ENCODE results near the gene GRAMD1B.
"Not testable (repeated sequence)": the region's sequence is repeated elsewhere in the genome, so short reads cannot be mapped to it uniquely, and the experiment has no call there.

Gene GRAMD1B

DNA sequence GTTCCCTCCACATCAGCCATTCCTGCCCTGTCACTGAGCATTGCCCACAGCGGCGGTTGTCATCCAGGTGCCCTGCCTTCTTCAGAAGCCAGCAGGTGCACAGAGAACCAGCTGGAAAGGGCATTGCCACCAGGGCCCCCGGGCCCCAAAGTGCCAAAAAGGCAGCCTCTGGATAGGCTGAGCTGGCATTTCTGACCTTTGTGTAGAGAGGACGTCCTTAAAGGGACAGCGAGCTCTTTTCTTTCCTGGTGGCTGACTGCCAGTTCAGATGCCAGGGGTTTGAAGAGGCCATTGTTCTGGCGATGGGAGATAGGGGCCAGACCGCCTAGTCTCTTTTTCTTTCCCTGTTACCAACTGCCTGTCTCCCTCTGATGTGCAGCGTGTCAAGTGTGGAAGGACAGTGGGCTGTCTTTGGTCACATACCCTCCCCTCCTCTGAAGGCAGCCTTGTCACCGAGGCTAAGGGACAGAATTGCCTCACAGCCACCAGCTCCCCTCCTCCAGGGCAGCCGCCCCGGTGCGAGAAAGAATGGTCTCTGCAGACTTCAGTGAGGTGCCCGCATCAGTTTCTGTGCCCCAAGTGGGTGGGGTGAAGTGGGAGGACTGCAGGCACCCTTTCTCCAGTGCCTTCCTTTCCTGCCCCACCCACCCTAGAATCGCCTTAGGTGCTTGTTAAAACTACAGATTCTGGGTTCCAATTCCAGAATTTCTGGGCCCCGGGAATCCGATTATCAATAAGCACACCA is 114.7 kb downstream of the GRAMD1B start:
- no peak for DNase-seq

DNA sequence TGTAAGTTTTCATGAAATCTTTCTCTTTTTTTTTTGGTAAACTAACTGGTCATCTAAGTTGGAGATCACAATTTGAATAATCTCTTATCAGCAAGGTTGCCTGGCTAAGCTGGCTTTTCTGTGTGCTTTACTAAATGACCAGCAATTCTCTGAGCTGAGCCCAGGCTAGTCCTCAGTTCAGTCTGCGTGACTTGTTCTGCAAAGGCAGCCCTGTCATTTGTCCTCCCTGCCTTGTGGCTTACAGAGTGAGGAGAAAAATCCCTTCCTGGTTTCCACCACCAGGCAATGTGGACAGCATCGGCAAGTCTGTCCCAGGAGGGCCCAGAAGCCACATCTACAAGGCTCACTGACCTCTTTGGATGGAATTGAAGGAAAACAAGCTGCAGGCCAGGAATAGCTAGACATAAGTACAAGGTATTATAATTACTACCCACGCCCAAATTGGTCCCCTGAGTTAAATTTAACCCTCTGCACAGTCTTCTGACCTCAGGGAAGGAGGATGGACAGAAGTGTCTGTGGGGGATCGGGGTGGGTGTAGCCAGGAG is 115.7 kb downstream of the GRAMD1B start:
- no peak for DNase-seq

DNA sequence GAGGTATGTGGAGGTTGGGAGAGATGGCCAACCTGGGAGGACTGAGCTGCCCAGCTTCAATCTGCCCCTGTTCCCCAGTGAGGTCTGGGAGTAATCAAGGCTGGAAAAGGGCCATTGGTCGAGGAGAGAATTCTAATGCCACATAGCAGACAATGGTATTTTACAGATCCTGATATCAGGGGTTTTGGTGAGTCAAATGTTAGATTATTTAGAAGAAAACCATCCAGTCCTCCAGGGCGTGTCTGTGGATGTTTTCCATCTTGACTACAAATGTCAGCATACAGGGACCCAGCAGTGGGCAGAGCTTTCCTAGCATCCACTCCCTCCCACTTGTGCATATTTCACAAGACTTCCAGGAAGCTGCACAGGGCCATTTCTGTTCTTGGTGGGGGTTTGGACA is 116.4 kb downstream of the GRAMD1B start:
- no peak for DNase-seq

DNA sequence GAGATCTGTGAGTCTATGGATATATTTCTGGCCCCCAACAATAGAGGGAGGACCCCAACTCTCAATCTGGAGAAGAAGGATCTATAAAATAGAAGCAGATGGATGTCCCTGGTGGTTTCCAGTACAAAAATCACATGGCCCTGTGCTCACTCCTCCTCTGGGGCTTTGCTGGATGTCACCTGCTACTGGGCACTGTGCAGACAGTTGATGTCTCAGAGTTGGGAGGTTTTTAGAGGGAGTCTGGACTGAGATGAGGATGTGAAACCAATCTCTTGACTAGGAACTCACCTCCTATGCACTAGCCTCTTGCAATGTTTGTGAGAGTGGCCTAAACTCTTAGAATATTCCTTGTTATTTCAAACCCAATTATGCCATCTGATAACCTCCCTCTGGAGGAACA is 117.1 kb downstream of the GRAMD1B start:
- no peak for DNase-seq

DNA sequence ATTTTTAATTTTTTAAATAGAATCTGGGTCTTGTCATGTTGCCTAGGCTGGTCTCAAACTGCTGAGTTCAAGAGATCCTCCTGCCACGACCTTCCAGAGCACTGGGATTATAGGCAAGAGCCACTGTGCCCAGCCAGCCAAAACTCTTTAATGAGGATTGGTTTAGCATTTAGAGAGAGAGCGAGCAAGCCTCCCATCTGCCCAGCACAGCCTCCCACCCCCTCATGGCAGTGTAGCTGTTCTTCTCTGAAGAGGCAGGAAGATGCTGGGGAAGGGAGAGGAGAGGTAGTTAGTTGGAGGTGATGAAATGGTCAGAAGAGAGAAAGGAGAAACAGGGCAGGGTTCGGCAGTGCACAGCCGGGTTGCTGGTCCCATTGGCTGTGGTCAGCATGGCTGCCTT is 118.7 kb downstream of the GRAMD1B start:
- no peak for DNase-seq

DNA sequence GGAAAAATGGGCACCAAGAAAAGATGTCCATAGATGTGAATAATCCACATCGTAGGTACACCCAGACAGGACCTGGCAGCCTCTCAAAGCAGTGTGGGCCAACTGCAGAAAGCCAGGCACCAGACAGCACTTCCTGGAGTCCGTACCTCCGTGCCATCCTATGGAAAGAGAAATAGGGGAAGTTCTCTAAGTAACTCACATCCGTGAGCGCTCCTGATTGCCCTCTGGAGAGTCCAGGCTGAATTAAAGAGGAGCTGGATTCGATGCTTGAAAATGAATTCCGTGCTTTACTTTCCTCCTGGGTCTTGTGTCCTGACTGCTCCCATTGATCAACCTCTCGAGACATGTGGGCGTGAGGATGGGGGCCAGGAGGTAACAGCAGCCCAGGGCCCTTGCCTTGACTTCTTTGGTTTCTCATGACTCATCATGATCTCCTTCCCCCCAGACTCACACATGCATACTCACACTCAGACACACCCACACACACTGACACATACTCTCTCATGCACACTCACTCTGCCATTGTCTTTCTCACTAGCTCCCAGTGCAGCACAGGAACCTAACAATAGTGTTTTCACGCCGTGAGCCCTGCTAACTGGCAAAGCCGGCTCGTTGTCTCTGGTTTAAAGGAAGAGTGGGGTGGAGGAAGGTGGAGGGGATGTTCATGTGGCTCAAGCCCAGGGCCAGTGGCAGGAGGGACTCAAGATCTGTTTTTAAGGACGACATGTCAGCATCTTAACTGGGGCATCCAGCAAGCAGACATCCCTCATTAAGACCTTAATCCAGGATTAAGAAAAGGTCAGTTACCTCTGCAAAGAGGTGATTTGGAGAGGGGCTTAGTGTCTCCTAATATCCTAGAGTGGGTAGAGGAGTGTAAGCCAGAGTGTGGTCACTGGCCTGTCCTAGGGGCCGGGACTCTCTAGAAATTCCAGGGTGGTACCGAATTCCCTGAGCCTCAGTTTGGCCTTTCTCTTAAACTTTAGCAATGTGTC is 120.2 kb downstream of the GRAMD1B start:
- DNase-seq = no peak

DNA sequence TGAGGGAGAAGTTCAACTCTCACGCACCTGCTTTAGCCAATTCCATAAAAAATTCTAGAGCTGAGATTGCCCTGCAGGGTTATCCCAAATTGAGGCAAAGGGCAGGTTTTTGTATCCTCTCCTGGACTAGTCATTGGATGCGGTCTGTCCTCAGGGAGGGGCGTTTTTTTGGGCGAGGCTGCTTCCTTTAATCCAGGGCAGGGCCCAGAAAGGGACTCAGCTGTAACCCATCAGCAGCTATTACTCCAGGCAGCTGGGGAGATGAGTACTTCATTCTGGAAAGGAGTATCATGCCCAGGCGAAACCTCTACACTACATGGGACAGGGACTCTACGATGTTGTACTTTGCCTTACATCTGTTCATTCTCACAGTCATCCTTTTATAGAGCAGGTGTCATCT is 121.0 kb downstream of the GRAMD1B start:
- no peak for DNase-seq

DNA sequence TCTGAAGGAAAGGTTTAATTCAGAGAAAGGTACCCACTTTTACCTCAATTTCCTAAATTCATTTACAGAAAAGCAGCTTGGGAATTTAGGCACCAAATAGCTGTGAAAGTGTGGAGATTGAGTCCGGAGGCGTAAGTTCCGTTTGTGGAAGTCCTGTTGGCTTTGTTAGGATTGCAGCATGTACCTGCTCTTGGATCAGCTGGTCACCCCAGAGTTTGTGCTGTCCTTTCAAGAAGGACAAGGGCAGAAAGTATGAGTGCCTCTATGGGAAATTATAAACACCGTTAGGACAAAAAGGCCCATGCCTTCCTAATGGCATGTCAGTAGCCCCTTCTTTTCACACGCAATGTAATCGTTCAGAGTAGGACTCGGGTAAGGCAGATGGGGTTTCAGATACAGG is 126.6 kb downstream of the GRAMD1B start:
- DNase-seq = no peak

DNA sequence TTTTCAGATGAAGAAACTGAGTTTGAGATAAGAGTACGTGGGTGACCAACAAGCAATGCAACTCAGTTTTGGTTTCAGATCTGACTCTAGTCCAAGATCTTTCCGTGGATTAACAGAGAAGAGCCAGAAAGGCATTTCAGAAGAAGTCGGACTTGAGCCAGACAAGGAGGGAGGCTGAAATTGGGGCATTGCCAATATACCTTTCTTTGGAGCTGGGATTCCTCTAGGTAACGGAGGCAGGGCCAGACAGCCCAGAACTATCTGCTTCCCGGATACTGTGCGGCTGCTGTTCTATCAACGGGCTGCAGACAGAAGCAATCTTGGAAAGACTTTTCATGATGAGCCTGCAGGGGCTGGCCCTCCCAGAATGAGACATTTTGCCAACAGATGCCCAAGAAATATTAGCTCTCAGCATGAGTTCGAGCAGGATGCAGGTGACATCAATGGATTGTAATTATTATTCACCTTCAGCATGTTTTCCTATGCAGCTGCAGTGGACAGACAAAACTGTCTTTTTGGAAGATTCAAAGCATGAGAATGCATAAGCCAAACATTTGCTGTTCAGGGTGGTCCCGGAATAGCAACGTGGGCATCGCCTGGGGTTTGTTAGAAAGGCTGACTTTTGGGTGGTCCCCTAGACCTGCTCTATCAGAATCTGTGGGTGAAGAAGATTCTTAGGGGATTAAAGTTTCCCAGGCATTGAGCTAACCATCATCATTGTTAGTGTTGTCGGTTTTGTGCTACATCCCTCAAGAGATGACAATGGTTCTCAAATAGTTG is 128.7 kb downstream of the GRAMD1B start:
- DNase-seq = no peak

DNA sequence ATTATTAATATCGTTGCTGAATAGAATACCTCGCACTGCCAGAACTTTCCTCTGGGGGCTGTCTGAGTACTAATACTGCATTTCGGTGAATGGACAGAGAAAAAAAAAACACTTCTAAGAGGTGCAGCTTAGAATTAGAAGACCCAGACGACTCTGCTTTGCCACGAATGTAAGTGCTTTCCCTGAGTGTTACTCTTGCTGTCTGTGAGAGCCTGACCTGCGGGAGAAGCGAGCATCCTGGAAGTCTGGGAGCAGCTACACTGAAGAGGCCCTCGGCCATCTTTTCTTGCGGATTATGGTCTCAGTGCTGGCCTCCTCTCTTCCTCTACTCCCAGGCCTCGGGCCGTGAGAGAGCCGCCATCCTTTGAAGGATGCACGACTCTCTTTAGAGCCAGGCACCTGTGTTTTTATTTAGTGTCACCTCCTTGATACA is 129.5 kb downstream of the GRAMD1B start:
- no peak for DNase-seq

DNA sequence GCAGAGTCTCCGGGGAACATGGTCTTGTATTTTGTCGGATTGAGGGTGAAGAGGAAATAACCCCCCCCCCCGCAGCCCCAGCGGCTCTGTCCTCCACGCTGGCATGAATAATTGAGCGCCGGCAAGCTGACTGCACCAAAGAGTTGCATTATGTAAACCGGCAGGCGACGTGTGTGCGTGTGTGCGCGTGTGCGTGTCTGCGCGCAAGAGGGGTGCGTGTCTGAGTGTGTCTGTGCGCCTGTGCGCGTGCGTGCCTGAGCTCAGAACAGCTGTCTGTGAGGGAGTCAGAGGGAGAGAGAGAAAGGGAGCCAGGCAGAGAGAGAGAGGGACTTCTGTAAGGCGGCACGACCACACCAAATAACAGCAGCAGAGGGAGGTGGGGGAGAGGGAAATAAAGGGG is 129.9 kb downstream of the GRAMD1B start:
- peak; percentile 39 for DNase-seq

DNA sequence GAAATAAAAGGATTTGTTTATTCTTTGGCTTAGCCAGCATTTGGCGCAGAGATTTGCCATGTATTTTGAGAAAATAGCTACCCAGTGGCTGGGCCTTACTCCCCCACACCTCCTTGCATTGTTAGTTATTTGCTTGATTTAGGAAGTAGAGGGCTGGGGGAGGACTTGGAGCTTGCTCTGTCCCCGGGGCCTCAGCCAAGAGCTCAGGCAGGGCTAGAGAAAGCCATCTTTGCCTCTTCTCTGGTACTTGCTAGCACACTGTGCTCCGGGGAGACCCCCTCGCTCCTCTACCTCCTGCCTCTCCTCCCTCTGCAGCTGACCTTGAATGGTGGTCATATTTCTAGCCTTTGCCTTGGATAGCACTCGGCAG is 131.3 kb downstream of the GRAMD1B start:
- DNase-seq = no peak

DNA sequence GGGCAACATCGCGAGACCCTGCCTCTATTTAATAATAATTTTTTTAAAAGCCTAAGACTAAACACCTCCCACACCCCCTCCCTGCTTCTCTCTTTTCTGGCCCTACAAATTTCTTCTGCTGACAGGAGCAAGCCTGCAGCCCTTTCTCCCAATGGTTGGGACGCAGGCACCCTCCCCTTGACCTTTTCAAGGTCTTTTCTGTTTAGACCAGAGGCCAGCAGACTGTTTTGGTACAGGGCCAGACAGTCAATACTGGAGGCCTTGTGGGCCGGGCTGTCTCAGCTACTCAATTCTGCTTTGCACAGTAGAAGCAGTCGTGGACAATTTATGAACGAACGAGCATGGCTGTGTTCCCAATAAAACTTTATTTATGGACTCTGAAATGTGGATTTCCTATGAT is 132.1 kb downstream of the GRAMD1B start:
- DNase-seq = no peak

DNA sequence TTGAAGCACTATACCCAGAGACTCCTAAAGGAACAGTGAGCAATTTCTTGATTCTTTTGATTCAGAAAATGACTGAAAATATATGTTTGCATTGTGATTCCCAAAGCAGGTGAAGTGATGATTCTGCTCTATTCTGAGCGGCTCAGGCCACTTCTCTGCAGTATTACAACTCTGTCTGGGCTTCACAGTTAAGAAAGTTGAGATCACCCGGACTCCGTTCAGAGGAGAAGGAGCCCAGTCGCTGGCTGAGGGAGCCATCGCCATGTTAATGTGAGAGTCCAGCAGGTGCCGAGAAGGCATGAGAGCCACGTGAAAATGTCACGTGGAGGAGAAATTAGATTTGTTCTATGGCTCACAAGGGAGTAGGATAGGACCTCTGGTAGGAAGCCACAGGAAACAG is 132.8 kb downstream of the GRAMD1B start:
- no peak for DNase-seq

DNA sequence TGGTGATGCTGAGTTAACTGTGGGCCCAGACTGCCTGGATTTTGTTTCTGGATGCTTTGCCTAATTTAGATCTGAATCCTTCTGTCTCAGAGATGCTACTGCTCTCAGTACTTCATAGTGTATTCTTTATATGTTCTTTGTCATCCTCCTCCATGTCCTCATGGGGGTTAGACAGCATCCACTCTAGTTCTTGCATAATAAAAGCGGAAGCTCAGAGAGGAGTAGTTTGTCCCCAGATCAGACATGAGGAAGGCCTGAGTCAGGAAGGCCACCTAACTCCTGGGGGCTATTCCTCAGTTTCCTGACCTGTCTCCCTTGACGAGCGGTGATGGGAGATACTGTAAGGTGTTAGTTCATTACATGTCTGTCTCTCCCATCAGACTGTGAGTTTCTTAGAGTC is 134.2 kb downstream of the GRAMD1B start:
- DNase-seq = no peak

DNA sequence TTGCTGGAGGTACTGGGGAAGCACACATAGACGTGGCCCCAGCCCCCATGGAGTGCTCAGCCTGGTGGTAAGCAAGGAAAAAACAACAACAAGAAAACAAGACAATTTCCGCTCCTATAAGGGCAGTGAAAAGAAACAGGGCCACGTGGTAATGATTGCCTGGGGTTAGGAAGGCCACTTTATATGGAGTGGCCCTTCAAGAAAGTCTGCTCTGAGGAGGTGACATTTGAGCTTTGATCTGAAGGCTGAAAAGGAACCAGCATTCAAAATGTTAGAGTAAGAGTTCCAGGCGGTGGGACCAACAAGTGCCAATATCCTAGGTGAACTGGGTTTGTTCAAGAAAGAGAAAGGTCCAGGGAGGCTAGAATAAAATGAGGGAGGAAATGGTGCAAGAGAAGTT is 136.8 kb downstream of the GRAMD1B start:
- DNase-seq = no peak

DNA sequence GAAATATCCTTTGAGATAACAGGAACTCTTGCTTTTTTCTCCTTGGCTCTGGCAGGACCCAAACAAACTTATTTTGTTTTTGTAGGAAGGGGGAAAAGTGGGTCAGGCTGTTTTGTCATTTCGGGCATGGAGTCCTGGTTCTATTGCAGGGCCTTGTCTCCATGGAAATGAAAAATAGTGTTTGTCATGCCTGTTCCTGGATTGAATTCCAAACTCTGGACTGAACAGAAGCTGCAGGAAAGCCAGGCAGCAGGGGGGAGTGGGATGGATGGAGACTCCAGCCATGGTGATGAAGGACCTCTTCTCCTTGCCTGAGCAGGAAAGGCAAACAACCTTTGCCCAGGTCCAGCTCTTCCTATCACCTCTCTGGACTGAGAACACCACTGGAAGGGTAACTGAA is 137.4 kb downstream of the GRAMD1B start:
- DNase-seq = no peak

DNA sequence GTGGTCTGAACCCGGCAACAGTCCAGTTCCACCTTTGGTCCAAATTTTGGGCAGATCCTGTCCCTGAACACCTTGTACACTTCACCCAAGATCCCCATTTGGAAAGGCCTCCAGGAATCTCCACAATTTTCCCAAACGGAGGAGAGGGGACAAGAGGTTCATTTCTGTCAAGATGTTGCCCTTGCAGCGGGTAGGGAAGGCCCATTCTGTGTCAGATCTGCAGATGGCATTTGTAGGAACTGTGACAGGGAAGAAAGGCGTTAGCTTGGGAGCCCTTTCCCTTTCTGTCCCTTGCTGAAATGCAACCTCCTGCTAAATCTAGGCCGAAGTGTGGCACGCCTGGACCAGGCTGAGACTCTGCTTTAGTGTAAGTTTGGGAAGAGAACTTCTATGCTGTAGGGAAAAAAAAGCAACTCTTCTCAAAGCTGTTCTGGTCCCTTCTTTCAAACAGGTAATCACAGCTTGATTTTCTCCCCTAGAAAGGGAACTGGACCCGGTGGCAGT is 138.3 kb downstream of the GRAMD1B start:
- no peak for DNase-seq

DNA sequence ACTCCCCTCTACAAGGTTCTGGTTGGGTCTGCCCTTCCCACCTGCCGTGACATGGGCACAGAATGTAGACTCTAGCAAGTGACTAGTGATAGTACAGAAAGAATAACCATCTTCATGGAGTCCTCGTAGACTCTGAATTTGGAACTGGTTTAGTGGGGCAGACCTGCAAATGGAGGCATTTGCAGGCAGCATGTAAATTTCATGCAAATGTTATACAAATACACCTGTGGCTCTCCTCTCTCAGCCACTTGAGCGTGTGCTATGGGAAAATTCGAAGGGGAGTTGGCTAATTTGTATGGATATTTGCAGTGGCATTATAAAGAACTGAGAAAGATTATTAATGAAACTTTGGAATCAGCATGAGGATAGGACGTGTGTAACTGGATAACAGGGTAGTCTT is 139.3 kb downstream of the GRAMD1B start:
- no peak for DNase-seq

DNA sequence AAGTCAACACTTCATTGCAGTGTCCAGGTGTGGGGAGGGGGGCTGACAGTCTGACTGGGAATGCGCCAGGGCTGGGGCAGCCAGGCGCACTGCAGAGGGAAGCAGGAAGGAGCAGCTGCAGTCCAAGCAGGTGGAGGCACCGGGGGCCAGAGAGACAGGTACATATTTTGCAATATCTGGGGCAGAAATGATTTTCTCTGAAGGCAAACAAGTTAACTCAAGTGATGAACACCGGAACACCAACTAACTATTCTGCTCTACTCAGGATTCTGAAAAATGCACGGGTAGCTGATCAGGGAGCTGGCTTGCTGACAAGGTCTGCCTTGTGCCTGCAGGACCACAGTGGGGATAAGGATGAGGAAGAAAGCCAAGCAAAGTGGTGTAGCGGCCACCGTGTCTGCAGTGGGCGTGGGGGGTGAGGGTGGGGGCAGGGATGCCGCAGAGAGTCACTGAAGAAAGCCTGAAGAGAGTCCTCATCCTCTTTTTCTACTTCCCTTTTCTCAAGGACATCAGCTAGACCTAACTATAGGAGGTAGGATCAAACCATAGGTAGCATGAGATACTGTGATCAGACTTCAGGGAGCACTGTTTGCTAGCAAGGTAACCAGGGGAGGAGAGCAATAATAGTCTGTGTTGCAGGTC is 141.0 kb downstream of the GRAMD1B start:
- no peak for DNase-seq

DNA sequence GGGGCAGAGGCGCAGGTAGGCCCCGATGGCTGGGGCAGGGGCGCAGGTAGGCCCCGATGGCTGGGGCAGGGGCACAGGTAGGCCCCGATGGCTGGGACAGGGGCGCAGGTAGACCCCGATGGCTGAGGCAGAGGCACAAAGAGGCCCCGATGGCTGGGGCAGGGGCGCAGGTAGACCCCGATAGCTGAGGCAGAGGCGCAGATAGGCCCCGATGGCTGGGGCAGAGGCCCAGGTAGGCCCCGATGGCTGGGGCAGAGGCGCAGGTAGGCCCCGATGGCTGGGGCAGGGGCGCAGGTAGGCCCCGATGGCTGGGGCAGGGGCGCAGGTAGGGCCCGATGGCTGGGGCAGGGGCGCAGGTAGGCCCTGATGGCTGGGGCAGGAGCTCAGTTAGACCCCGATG is 142.7 kb downstream of the GRAMD1B start:
- not testable (repeated sequence) for DNase-seq

DNA sequence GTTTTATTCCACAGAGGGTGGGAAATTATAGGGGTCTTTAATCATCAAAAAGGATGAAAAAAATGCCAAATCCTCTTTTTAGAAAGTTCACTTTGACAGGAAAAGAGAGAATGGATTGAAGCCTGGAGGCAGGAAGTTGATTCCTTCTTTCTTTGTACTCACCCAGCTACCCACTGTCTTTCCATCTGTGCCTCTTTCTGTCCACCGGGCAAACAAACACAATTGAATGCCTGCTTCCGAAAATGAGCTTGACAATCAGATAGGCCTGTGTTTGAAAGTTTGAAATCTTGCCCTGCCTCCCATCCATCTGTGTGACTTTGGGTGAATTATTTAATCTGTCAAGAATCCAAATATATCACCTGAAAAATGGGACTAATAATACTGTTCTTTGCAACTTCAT is 143.2 kb downstream of the GRAMD1B start:
- no peak for DNase-seq
